Esophagus muscularis mucosa (tissue), 4 donors: ENCODE results near the gene NTS. TPM values are rescaled to one million over a fixed set of nuclear protein-coding genes. Genes with fewer than 3 reads are reported as not detected.
A peak's percentile ranks its signal among the peaks of the same experiment; 100 is the strongest.

Experiments used
- DNase-seq: peaks from one replicate; pipeline ENCODE4 v3.0.0-alpha.2; 2017; ENCODE audit errors: extremely low spot score
- H3K27ac ChIP-seq, 4 donors: fragments of 200-600 bp; sonication (generic); replicated peaks in 1 of 4; 1 replicate in 3 of 4; 2 replicates in 1 of 4; pipeline ENCODE4 v1.5.1; 2016 to 2019; ENCODE audit warnings: mild to moderate bottlenecking in 1 of 4
- H3K27me3 ChIP-seq, 4 donors: fragments of 200-600 bp; sonication (generic); one replicate each; pipeline versions ENCODE4 v1.5.1 to v1.6.0; 2016 to 2019
- H3K36me3 ChIP-seq, 4 donors: fragments of 200-600 bp; sonication (generic); one replicate each; pipeline ENCODE4 v1.5.1; 2016 to 2019
- H3K4me1 ChIP-seq, 4 donors: fragments of 200-600 bp; sonication (generic); one replicate each; pipeline ENCODE4 v1.5.1; 2016 to 2019
- H3K4me3 ChIP-seq, 4 donors: fragments of 200-600 bp; sonication (generic); 1 replicate in 2 of 4; 2 replicates in 2 of 4; pipeline ENCODE4 v1.5.1; 2016 to 2019; ENCODE audit warnings: mild to moderate bottlenecking in 4 of 4, moderate library complexity in 1 of 4
- H3K9me3 ChIP-seq, 4 donors: fragments of 200-600 bp; sonication (generic); 1 replicate in 3 of 4; 2 replicates in 1 of 4; pipeline ENCODE4 v1.5.1; 2016 to 2019
- CTCF ChIP-seq, 3 experiments: fragments of 200-600 bp in 2 of 3; fragments of 450-650 bp in 1 of 3; sonication (generic) in 2 of 3; IDR thresholded peaks; one replicate each; pipeline ENCODE4 v1.5.1; 2017 to 2019; ENCODE audit warnings: antibody characterized with exemption in 3 of 3, mild to moderate bottlenecking in 2 of 3, moderate library complexity in 1 of 3
- EP300 ChIP-seq: sonication (generic); formaldehyde crosslinking; IDR thresholded peaks from one replicate; pipeline ENCODE4 v1.6.1; 2017; ENCODE audit warnings: antibody characterized with exemption
- POLR2A ChIP-seq: fragments of 450-650 bp; IDR thresholded peaks from one replicate; pipeline ENCODE4 v1.6.1; 2017; ENCODE audit warnings: antibody characterized with exemption, moderate library complexity, mild to moderate bottlenecking, low read depth
- POLR2AphosphoS5 ChIP-seq, 2 donors: sonication (generic); formaldehyde crosslinking; IDR thresholded peaks; one replicate each; pipeline ENCODE4 v1.6.1; 2017; ENCODE audit warnings: antibody characterized with exemption in 2 of 2
- WGBS: methylation state at CpG from one replicate; pipeline ENCODE4 v1.1.5; 2018; 5-methylcytosine and 5-hydroxymethylcytosine counted together
- intact Hi-C: fragments of 100-400 bp; cut with DNase I; formaldehyde crosslinking; loops from one replicate; pipeline ENCODE4 v1.15.1; 2023
- total RNA-seq, 4 donors: library from RNA; depleted of rRNA; stranded (reverse); fragments of >200 nt; gene quantifications; one replicate each; pipeline versions ENCODE4 v1.1.0 to v1.2.1, GENCODE V29; 2016

The NTS gene
- total RNA-seq, 4 donors from 2014 or later, result 0.33 to 0.40 TPM; not detected in 2

GRCh38 chr12:85831327-85831990, 42.6 kb upstream of the NTS start:
- TF ChIP-seq EP300 (no peak), POLR2A (no peak), CTCF (IDR thresholded peaks at IDR 0.05) (no peak), POLR2AphosphoS5 (IDR thresholded peaks at IDR 0.05) (no peak)
- no peak for DNase-seq
- Histone ChIP-seq H3K9me3 (no peaks in the 10 kb centered on the region), H3K36me3 (no peaks in the 10 kb centered on the region), H3K4me1 (peaks cover 8 to 17% (median 10%) of the 10 kb centered on the region in 4 donors), H3K27ac (no peak overlapping the region), H3K27me3 (no peaks in the 10 kb centered on the region), H3K4me3 (no peak overlapping the region)
- WGBS, result 74% methylated on average over 2 of the region's 2 CpGs
- intact Hi-C loops, result no loop called here

GRCh38 chr12:85833579-85833978, 40.5 kb upstream of the NTS start:
- no peak overlapping the region for H3K27ac ChIP-seq
- H3K9me3 ChIP-seq, result no peaks in the 10 kb centered on the region
- peaks cover 10 to 22% (median 16%) of the 10 kb centered on the region in 4 donors for H3K4me1 ChIP-seq
- intact Hi-C loops, result no loop called here
- no peak for DNase-seq
- H3K27me3 ChIP-seq, result no peaks in the 10 kb centered on the region
- no peaks in the 10 kb centered on the region for H3K36me3 ChIP-seq
- peak overlapping the region in 1 of 4 donors; percentile 3 for H3K4me3 ChIP-seq
- TF ChIP-seq EP300 (no peak), CTCF (IDR thresholded peaks at IDR 0.05) (no peak), POLR2A (no peak), POLR2AphosphoS5 (IDR thresholded peaks at IDR 0.05) (no peak)

DNA sequence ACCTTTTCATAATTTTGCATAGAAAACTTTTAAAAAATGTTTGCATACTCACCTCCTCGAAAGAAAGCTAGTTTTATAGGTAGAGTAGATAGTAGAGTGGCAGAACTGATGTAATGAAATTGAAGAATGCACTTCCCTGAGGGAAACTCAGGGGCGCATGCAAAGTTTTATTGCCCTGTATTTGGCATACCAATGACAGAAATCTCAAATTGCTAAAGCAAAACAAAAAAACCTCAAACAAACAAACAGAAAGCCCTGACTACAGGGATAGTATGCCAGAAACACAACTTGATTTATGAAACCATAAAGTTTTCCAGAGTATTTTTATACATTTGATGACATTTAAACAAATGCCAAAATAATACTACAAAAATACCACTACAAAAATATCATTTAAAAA, 39.7 kb upstream of the NTS start:
- H3K4me1 ChIP-seq, result peaks cover 10 to 22% (median 16%) of the 10 kb centered on the region in 4 donors
- no peaks in the 10 kb centered on the region for H3K27me3 ChIP-seq
- peak overlapping the region; percentile 3 to 52 (median 25) for H3K4me3 ChIP-seq
- H3K36me3 ChIP-seq, result no peaks in the 10 kb centered on the region
- peak overlapping the region in 1 of 4 donors; percentile 67 for H3K27ac ChIP-seq
- intact Hi-C loops, result no loop called here
- DNase-seq, result no peak
- no peak for TF ChIP-seq POLR2A
- WGBS, result 64% methylated on average over 2 of the region's 2 CpGs
- no peaks in the 10 kb centered on the region for H3K9me3 ChIP-seq

- peak overlapping the region; percentile 37 to 55 (median 52) for H3K4me3 ChIP-seq
- H3K27ac ChIP-seq, result peak overlapping the region; percentile 67 to 72 (median 70)
- no peaks in the 10 kb centered on the region for H3K36me3 ChIP-seq
- 19% methylated on average over 4 of the region's 4 CpGs for WGBS
- peaks cover 10 to 22% (median 16%) of the 10 kb centered on the region in 4 donors for H3K4me1 ChIP-seq
- DNase-seq, result no peak
- H3K9me3 ChIP-seq, result no peaks in the 10 kb centered on the region
- intact Hi-C loops, result no loop called here
- no peaks in the 10 kb centered on the region for H3K27me3 ChIP-seq
- no peak for TF ChIP-seq POLR2A
- no peak for TF ChIP-seq POLR2AphosphoS5 (IDR thresholded peaks at IDR 0.05)
- no peak for TF ChIP-seq CTCF (IDR thresholded peaks at IDR 0.05)
- TF ChIP-seq EP300, result no peak
These were observed 38.5 kb upstream of the NTS start for GRCh38 chr12:85835426-85836196.
